Neutrophil (primary cell): ENCODE measurements around the gene VTI1A.
"Not testable (repeated sequence)": the region's sequence is repeated elsewhere in the genome, so short reads cannot be mapped to it uniquely, and the experiment has no call there.

Experiments used
- H3K27ac ChIP-seq: fragments of 200-600 bp; sonication (generic); 2 replicates; pipeline ENCODE4 v1.5.1; 2016; ENCODE audit warnings: mild to moderate bottlenecking, moderate library complexity
- H3K27me3 ChIP-seq: fragments of 200-600 bp; sonication (generic); 2 replicates; pipeline ENCODE4 v1.6.0; 2016; ENCODE audit warnings: mild to moderate bottlenecking
- H3K36me3 ChIP-seq: fragments of 200-600 bp; sonication (generic); 2 replicates; pipeline ENCODE4 v1.5.1; 2017
- H3K4me1 ChIP-seq, 2 experiments: fragments of 200-600 bp in 1 of 2; sonication (generic) in 1 of 2; 1 replicate in 1 of 2; 2 replicates in 1 of 2; pipeline versions ENCODE4 v1.5.1 to v1.6.1; 2013 to 2016; ENCODE audit warnings: low read depth in 1 of 2, low read length in 1 of 2, mild to moderate bottlenecking in 1 of 2, moderate library complexity in 1 of 2; ENCODE audit not compliant: control insufficient read depth in 1 of 2, insufficient read depth in 1 of 2
- H3K4me3 ChIP-seq, 2 experiments: fragments of 200-600 bp in 1 of 2; sonication (generic) in 1 of 2; 1 replicate in 1 of 2; 2 replicates in 1 of 2; pipeline ENCODE4 v1.5.1; 2013 to 2016; ENCODE audit warnings: low read depth in 1 of 2, low read length in 1 of 2, mild to moderate bottlenecking in 1 of 2, moderate library complexity in 1 of 2
- H3K9me3 ChIP-seq: fragments of 200-600 bp; sonication (generic); 2 replicates; pipeline ENCODE4 v1.5.1; 2016
- CTCF ChIP-seq: fragments of 200-600 bp; sonication (generic); IDR thresholded peaks from 2 replicates; pipeline ENCODE4 v1.5.1; 2016; ENCODE audit warnings: antibody characterized with exemption

Gene VTI1A

DNA sequence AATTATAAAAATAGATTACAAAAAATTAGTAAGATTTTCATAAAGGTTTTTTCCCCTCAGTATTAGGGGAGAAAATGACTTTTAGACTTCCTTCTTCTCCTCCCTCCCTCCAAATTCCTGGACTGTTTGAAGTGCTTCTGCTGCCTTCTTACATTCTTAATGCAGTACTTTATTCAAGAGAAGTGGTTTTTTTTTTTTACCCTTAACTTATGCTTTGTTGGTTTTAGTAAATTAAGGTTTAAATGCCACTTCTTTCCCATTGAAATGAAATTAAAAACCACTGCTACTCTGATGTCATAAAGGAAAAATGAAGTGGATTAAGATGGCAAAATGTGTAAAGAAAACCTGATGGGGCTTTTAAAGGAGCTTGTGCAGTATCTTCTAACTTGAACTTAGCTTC, 140.7 kb downstream of the VTI1A start:
- no peak overlapping the region for H3K27ac ChIP-seq
- peaks cover 13% of the 10 kb centered on the region for H3K36me3 ChIP-seq
- H3K9me3 ChIP-seq = no peaks in the 10 kb centered on the region
- no peaks in the 10 kb centered on the region for H3K27me3 ChIP-seq
- H3K4me3 ChIP-seq = no peak overlapping the region
- no peak for TF ChIP-seq CTCF
- no peaks in the 10 kb centered on the region for H3K4me1 ChIP-seq

- Histone ChIP-seq H3K27ac (no peak overlapping the region), H3K27me3 (no peaks in the 10 kb centered on the region), H3K36me3 (peaks cover 13% of the 10 kb centered on the region), H3K4me3 (no peak overlapping the region), H3K9me3 (no peaks in the 10 kb centered on the region), H3K4me1 (no peaks in the 10 kb centered on the region)
- no peak for TF ChIP-seq CTCF
Observed at GRCh38 chr10:112588225-112588990, 141.4 kb downstream of the VTI1A start.

DNA sequence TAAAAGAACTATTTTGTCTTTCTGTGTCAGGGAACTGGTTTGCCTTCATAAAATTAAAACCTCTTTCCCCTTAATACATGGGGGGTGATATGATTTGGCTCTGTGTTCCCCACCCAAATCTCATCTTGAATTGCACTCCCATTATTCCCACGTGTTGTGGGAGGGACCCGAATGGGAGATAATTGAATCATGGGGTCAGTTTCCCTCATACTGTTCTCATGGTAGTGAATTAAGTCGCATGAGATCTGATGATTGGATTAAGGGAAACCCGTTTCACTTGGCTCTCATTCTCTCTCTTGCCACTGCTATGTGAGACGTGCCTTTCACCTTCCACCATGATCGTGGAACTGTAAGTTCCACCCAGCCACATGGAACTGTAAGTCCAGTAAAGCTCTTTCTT, 142.1 kb downstream of the VTI1A start:
- H3K27ac ChIP-seq = no peak overlapping the region
- H3K4me3 ChIP-seq = no peak overlapping the region
- H3K9me3 ChIP-seq = no peaks in the 10 kb centered on the region
- no peak for TF ChIP-seq CTCF
- no peaks in the 10 kb centered on the region for H3K4me1 ChIP-seq
- H3K36me3 ChIP-seq = peaks cover 13% of the 10 kb centered on the region
- H3K27me3 ChIP-seq = no peaks in the 10 kb centered on the region

DNA sequence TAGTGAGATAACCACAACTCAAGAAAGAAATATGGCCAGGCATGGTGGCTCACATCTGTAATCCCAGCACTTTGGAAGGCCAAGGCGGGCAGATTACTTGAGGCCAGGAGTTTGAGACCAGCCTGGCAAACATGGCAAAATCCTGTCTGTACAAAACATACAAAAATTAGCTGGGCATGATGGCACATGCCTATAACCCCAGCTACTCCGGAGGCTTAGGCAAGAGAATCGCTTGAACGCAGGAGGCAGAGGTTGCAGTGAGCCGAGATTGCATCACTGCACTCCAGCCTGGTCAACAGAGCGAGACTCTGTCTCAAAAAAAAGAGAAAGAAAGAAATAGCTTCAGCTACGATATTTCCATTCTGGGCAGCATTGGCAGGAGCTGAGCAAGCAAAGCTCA, 143.8 kb downstream of the VTI1A start:
- not testable (repeated sequence) for H3K9me3 ChIP-seq, H3K4me1 ChIP-seq, H3K27me3 ChIP-seq

GRCh38 chr10:112593023-112593422, 146.0 kb downstream of the VTI1A start:
- Histone ChIP-seq H3K9me3 (no peaks in the 10 kb centered on the region), H3K4me3 (no peak overlapping the region), H3K36me3 (peaks cover 3% of the 10 kb centered on the region), H3K27me3 (no peaks in the 10 kb centered on the region), H3K27ac (no peak overlapping the region), H3K4me1 (no peaks in the 10 kb centered on the region)
- no peak for TF ChIP-seq CTCF

More for the DNA sequence above, 143.8 kb downstream of the VTI1A start:
- H3K36me3 ChIP-seq, H3K4me3 ChIP-seq, H3K27ac ChIP-seq: not testable (repeated sequence)

GRCh38 chr10:112601214-112602090, 154.4 kb downstream of the VTI1A start:
- no peak for TF ChIP-seq CTCF
- H3K27ac ChIP-seq = no peak overlapping the region
- no peaks in the 10 kb centered on the region for H3K36me3 ChIP-seq
- H3K4me3 ChIP-seq = no peak overlapping the region
- no peaks in the 10 kb centered on the region for H3K9me3 ChIP-seq
- no peaks in the 10 kb centered on the region for H3K4me1 ChIP-seq
- no peaks in the 10 kb centered on the region for H3K27me3 ChIP-seq
